Activated T-helper 1 cell treated with anti-CD3 and anti-CD28 coated beads, Interleukin-12 subunit alpha, Interleukin-12 subunit beta, Interleukin-2, Interleukin-4 antibody, amounts not matched to agents 30 ng/mL and 10 ng/mL and 1 ng/mL, durations not matched to agents 14 hours and 24 hours and 36 hours (primary cell): Measurements from ENCODE around the gene DNAH7. TPM values are rescaled to one million over a fixed set of nuclear protein-coding genes. Genes with fewer than 3 reads are reported as not detected.

Experiments
- DNase-seq: peaks from one replicate; pipeline ENCODE4 v3.0.0; 2021; ENCODE audit warnings: low spot score
- H3K27ac Mint-ChIP-seq: one replicate; pipeline ENCODE4 v1.8.0; 2021; ENCODE audit warnings: mild to moderate bottlenecking, mixed read lengths
- H3K27me3 Mint-ChIP-seq: one replicate; pipeline ENCODE4 v1.8.0; 2022; ENCODE audit warnings: mild to moderate bottlenecking, moderate library complexity, mixed read lengths; ENCODE audit not compliant: insufficient read depth
- H3K36me3 Mint-ChIP-seq: one replicate; pipeline ENCODE4 v1.8.0; 2021; ENCODE audit warnings: low read depth, mixed read lengths
- H3K4me1 Mint-ChIP-seq: one replicate; pipeline ENCODE4 v1.8.0; 2021; ENCODE audit warnings: low read depth, mixed read lengths
- H3K4me3 Mint-ChIP-seq: one replicate; pipeline ENCODE4 v1.8.0; 2021; ENCODE audit warnings: mild to moderate bottlenecking, moderate library complexity, mixed read lengths
- H3K9me3 Mint-ChIP-seq: one replicate; pipeline ENCODE4 v1.8.0; 2021; ENCODE audit warnings: mixed read lengths
- intact Hi-C: fragments of 100-400 bp; cut with micrococcal nuclease; formaldehyde crosslinking; loops from one replicate; pipeline ENCODE4 v1.15.1; 2024
- total RNA-seq: library from RNA; stranded (reverse); gene quantifications from 2 replicates; pipeline ENCODE4 v1.2.3, GENCODE V29; 2022

Gene DNAH7
- total RNA-seq, 1 donor from 2014 or later: not detected

DNA sequence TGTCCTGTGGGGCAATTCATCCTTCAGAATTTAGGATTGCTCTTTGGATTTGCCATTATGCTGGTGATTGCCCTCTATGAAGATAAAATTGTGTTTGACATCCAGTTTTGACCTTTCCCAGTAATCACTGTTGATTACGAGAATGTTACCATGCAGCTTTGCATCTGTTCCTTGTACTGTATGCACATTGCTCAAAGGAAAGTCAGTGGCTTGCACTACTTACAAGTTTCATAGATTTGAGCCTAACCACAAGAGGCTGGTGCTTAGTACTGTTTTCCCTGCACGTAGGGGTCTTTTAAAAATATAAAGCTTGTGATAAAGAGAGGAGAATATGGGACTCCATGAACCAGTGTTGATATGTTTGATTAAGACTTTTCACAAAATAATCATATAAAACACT, 333.7 kb downstream of the DNAH7 start:
- Mint-ChIP-seq H3K9me3 (peaks cover 10% of the 10 kb centered on the region), H3K27me3 (no peaks in the 10 kb centered on the region), H3K4me3 (no peak overlapping the region), H3K36me3 (peaks cover 29% of the 10 kb centered on the region), H3K4me1 (peaks cover 11% of the 10 kb centered on the region), H3K27ac (no peak overlapping the region)
- intact Hi-C loops: no loop called here
- no peak for DNase-seq

DNA sequence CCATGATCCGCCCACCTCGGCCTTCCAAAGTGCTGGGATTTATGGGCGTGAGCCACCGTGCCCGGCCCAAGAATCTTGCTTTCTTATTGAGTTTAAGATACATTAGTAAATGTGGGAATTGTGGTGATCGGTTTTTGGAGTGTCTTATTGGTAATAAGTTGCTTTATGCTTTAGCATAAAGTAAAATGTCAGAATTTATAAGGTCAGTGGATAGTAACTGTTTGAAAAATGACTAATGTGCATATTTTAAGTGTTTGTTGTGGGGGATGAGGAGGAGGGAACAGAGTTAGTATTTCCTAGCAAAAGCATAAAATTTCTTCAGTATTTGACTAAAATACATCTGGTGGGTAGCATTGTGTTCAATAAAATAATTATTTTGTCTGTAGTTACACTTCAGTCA, 334.2 kb downstream of the DNAH7 start:
- intact Hi-C loops: no loop called here
- H3K27ac Mint-ChIP-seq: no peak overlapping the region
- H3K4me1 Mint-ChIP-seq: peaks cover 11% of the 10 kb centered on the region
- peaks cover 10% of the 10 kb centered on the region for H3K9me3 Mint-ChIP-seq
- peaks cover 32% of the 10 kb centered on the region for H3K36me3 Mint-ChIP-seq
- DNase-seq: no peak
- no peaks in the 10 kb centered on the region for H3K27me3 Mint-ChIP-seq
- no peak overlapping the region for H3K4me3 Mint-ChIP-seq

DNA sequence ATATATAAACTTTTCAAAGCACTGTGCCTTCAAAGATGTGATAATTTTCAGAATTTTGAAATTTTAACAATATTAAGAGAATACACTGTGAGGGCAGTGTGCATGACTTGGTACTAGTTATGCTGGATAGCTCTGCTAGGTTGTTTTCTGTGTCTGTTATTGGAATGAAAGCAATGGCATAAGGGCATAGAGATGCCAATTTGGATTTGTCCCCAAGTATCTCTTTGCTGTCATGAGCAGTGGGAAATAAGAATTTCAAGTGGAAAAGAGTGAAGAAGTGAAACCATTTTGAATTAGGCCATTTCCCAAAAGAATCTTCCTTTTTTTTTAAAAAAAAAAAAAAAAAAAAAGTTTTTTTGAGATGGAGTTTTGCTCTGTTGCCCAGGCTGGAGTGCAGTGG, 334.8 kb downstream of the DNAH7 start:
- Mint-ChIP-seq H3K27ac (no peak overlapping the region), H3K4me3 (no peak overlapping the region), H3K4me1 (peaks cover 11% of the 10 kb centered on the region), H3K36me3 (peaks cover 36% of the 10 kb centered on the region), H3K9me3 (peaks cover 10% of the 10 kb centered on the region), H3K27me3 (no peaks in the 10 kb centered on the region)
- DNase-seq: no peak
- intact Hi-C loops: no loop called here

DNA sequence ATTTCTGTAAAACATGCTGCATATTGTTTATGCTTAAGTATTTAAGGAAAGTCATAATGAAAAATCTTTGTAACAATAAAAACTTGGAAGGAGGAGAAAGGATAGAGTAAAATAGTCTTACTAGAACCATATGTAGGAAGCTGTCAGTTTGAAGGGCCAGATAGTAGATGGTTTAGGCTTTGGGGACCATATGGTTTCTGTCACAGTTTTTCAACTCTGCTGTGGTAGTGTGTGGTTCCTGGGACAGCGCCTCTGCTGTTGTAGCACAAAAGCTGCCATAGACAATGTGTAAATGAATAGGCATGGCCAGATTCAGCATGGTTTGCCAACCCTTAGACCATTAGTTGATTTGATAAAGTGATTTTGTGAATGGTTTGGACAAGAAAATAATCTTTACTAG, 336.1 kb downstream of the DNAH7 start:
- H3K27ac Mint-ChIP-seq: no peak overlapping the region
- H3K4me1 Mint-ChIP-seq: peaks cover 11% of the 10 kb centered on the region
- H3K36me3 Mint-ChIP-seq: peaks cover 36% of the 10 kb centered on the region

DNA sequence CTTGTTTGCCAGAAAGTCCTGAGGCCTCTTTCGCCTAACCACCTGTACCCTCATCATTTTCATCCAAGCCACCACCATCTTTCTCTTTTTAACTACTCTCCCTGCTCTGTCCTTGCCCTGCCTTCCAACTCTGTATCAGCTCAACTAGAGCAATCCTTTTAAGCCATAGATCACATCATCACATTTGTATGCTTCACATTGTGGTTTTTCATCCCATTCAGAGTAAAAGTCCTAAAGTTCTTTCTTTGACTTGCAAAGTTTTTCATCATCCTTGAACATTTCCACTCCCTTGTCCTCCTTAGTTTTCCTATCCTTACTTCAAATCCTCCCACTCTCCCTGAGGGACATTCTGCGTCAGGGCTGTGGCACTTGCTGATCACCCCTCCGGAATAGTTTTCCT, 337.7 kb downstream of the DNAH7 start:
- Mint-ChIP-seq H3K36me3 (peaks cover 36% of the 10 kb centered on the region), H3K27ac (peak overlapping the region; percentile 15), H3K9me3 (peaks cover 10% of the 10 kb centered on the region), H3K27me3 (no peaks in the 10 kb centered on the region), H3K4me1 (peaks cover 11% of the 10 kb centered on the region), H3K4me3 (no peak overlapping the region)
- intact Hi-C loops: no loop called here
- no peak for DNase-seq

More for the DNA sequence above, 336.1 kb downstream of the DNAH7 start:
- no peak for DNase-seq
- Mint-ChIP-seq H3K4me3 (no peak overlapping the region), H3K9me3 (peaks cover 10% of the 10 kb centered on the region), H3K27me3 (no peaks in the 10 kb centered on the region)
- intact Hi-C loops: no loop called here

DNA sequence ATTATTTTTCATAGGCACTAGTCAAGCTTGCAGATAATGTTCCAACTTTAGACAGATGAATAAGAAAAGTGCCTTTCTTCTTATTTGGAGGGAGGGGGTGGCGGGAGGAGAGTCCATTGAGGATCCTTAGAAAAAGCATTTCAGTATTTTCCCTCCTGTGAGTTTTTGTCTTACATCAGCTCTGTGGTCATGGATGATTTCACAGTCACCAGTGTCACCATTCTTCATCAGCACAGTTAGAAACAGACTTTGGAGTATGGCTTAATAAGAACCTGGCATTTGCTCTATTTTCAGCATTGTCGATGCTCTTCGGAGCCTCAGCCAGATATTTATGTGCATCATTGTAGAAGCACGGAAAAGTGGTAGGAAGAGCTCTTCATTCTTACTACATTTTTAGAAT, 341.5 kb downstream of the DNAH7 start:
- H3K27ac Mint-ChIP-seq: no peak overlapping the region
- no peak for DNase-seq
- peaks cover 36% of the 10 kb centered on the region for H3K36me3 Mint-ChIP-seq
- peaks cover 18% of the 10 kb centered on the region for H3K4me1 Mint-ChIP-seq
- H3K9me3 Mint-ChIP-seq: peaks cover 10% of the 10 kb centered on the region
- no peak overlapping the region for H3K4me3 Mint-ChIP-seq
- intact Hi-C loops: no loop called here
- no peaks in the 10 kb centered on the region for H3K27me3 Mint-ChIP-seq

DNA sequence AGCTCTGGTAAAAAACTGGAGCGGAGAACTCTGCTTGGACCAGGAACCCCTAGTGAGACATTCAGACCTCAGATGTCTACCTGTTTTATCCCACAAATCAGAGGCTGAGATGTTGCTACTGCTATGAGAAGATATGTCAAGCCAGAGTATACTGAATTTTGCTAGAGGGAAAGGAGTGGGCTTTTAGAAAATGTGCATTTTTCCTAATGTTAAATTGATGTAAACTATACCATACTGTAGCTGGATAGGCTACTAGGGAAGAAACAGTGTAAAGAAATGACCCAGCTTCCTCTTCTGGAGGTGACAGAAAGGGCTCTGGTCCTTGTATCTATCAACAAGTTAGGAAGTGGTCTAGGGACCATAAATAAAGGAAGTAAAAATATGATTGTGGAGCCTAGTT, 346.6 kb downstream of the DNAH7 start:
- Mint-ChIP-seq H3K9me3 (no peaks in the 10 kb centered on the region), H3K27ac (no peak overlapping the region), H3K27me3 (no peaks in the 10 kb centered on the region), H3K4me1 (peaks cover 16% of the 10 kb centered on the region), H3K4me3 (no peak overlapping the region), H3K36me3 (peaks cover 21% of the 10 kb centered on the region)
- intact Hi-C loops: no loop called here
- DNase-seq: no peak

DNA sequence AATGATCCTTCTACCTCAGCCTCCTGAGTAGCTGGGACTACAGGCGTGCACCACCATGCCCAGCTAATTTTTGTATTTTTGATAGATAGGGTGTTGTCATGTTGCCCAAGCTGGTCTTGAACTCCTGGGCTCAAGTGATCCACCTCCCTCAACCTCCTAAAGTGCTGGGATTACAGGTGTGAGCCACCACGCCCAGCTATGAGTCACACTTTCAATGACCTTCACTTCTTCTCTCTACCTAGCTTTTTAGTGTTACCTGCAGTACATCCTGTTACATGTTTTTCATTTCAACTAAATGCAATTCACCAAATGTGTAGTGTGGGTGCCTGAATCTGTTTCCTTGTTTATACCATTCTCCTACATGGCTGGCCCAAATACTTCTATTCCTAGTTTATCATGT, 347.6 kb downstream of the DNAH7 start:
- Mint-ChIP-seq H3K27me3 (no peaks in the 10 kb centered on the region), H3K9me3 (no peaks in the 10 kb centered on the region), H3K36me3 (peaks cover 29% of the 10 kb centered on the region), H3K4me1 (peaks cover 16% of the 10 kb centered on the region), H3K4me3 (no peak overlapping the region), H3K27ac (no peak overlapping the region)
- intact Hi-C loops: no loop called here
- DNase-seq: no peak

DNA sequence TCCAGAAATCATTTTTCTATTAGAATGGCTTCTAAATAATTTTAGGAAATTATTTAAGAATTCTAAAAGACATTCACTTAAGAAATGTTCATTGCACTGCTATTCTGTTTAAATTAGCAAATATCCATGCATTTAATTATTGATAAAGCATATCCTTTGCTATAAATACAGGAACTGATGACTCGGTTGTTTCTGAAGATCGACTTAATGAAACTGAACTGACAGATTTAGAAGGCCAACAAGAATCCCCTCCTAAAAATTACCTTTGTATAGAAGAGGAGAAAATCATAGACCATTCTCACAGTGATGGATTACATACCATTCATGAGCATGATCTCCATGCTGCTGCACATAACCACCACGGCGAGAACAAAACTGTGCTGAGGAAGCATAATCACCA, 352.2 kb downstream of the DNAH7 start:
- no peak overlapping the region for H3K27ac Mint-ChIP-seq
- peaks cover 8% of the 10 kb centered on the region for H3K4me1 Mint-ChIP-seq
- intact Hi-C loops: no loop called here
- H3K36me3 Mint-ChIP-seq: peaks cover 28% of the 10 kb centered on the region
- H3K9me3 Mint-ChIP-seq: no peaks in the 10 kb centered on the region
- no peak overlapping the region for H3K4me3 Mint-ChIP-seq
- H3K27me3 Mint-ChIP-seq: no peaks in the 10 kb centered on the region
- DNase-seq: no peak

DNA sequence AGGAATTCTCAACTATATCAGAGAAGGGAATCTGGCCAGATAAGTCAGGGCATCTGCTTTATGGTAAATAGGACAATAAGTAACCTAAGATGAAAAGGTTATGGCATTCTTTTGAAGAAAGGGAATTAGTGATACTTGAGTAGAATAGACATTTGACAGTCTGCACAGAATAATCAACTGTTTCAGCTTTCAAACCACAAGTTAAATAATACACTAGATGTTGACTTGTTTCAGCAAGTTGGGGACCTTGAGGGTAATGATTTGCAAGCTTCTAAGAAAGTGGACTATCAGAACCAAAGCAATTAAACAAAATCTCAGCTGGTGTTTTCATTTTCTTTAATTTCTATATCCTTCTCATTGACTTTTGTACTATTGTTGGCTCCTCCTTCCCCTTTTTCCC, 357.2 kb downstream of the DNAH7 start:
- no peaks in the 10 kb centered on the region for H3K4me1 Mint-ChIP-seq
- H3K27me3 Mint-ChIP-seq: no peaks in the 10 kb centered on the region
- DNase-seq: no peak
- intact Hi-C loops: no loop called here
- no peak overlapping the region for H3K27ac Mint-ChIP-seq
- peaks cover 31% of the 10 kb centered on the region for H3K36me3 Mint-ChIP-seq
- H3K4me3 Mint-ChIP-seq: no peak overlapping the region
- no peaks in the 10 kb centered on the region for H3K9me3 Mint-ChIP-seq

DNA sequence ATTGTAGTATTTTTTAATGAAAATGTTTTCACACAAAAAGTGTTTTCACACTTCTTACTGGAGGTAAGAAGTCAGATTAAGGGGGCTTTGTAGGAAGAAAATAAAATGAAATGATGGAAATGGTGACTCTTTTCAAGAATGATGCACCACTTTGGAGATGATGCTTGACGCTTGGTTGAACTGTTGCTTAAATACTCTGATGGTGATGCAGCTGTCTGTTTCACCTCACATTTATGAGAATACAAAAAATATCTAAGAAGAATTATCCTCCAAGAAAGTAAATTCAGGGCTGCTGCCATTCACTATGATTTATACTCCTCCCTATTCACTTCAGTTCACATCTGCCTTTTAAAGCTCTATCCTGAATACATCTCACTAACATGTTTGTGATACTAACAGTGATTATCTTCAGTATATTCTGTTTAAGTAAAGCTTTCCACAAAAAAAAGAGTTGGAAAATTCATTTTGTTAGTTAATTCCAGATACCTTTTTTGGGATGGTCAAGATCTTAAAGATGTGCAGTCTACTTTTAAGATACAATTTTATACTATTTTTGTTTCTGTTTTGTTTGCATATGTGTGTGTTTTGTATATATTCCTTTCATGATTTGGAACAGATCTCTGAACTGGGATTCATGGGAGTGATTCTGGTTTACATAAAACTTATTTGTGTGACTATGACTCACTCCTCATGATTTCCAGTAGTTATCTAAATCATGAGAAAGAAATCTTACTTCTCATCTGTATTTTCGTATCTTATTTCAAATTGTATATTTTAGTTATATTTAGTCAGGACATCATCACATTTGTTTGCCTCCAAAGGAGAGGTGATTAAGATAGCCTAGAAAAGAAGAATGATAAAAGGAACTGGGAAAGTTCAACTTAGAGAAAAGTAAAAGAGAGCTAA, 358.5 kb downstream of the DNAH7 start:
- intact Hi-C loops: no loop called here
- Mint-ChIP-seq H3K27me3 (no peaks in the 10 kb centered on the region), H3K4me1 (no peaks in the 10 kb centered on the region), H3K4me3 (no peak overlapping the region), H3K27ac (no peak overlapping the region), H3K9me3 (no peaks in the 10 kb centered on the region), H3K36me3 (peaks cover 26% of the 10 kb centered on the region)
- DNase-seq: no peak

DNA sequence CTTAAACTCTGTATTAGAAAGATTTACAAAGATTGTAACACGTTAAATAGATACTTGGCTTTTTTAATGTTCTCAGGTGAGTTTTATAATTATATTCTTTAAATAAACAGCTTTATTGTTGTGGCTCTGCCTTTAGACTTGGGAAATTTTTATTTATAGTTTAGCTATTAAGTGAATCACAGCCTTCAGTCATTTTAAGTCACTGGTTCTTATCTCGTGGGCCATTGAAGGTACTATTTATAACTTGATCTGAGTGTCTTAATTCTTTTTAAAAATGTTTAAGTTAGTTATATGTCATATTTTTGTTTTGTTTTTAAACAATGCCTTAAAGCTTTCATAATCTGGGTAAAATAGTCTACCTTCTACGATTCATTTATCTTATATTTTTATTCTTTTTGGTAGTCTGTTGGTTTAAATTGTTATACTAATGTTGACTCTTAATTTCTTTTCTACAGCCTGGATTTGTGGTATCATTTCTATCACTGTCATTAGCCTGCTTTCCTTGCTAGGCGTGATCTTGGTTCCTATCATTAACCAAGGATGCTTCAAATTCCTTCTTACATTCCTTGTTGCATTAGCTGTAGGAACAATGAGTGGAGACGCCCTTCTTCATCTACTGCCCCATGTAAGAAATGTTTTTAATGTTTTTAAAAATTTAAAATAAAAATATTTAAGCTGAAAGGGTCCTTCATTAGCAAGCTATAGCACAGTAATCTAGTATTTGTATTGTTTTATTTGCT, 362.3 kb downstream of the DNAH7 start:
- H3K36me3 Mint-ChIP-seq: peaks cover 21% of the 10 kb centered on the region
- peaks cover 2% of the 10 kb centered on the region for H3K9me3 Mint-ChIP-seq
- H3K27ac Mint-ChIP-seq: no peak overlapping the region
- H3K4me3 Mint-ChIP-seq: no peak overlapping the region
- intact Hi-C loops: no loop called here
- no peaks in the 10 kb centered on the region for H3K27me3 Mint-ChIP-seq
- no peaks in the 10 kb centered on the region for H3K4me1 Mint-ChIP-seq
- DNase-seq: no peak

DNA sequence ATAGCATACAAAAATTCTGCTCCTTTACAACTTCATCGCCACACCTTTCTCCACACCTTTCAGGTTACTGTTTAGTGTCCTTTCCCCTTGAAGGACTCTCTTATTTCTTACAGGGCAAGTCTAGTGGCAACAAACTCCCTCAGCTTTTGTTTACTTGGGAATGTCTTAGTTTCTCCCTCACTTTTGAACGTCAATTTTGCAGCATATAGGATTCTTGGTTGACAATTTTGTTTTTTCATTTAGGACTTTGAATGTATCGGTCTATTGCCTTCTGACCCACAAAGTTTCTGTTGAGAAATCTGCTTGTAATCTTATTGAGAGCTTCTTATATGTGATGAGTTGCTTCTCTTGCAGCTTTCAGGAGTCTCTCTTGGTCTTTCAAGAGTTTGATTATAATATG, 368.2 kb downstream of the DNAH7 start:
- Mint-ChIP-seq H3K4me1 (no peaks in the 10 kb centered on the region), H3K27ac (no peak overlapping the region), H3K9me3 (peaks cover 17% of the 10 kb centered on the region), H3K27me3 (no peaks in the 10 kb centered on the region), H3K4me3 (no peak overlapping the region), H3K36me3 (peaks cover 26% of the 10 kb centered on the region)
- no peak for DNase-seq
- intact Hi-C loops: no loop called here
